ENCODE data around the gene NTM.

Gene NTM

GRCh38 chr11:131649856-131650255 lies 279.4 kb downstream of the NTM start:
- H3K9me3 Mint-ChIP-seq: no peaks in the 10 kb centered on the region
- H3K27ac Mint-ChIP-seq: no peak overlapping the region
- H3K4me3 Mint-ChIP-seq: no peak overlapping the region
- no peaks in the 10 kb centered on the region for H3K36me3 Mint-ChIP-seq
- no peaks in the 10 kb centered on the region for H3K4me1 Mint-ChIP-seq
- peaks cover 3% of the 10 kb centered on the region for H3K27me3 Mint-ChIP-seq

- H3K27ac Mint-ChIP-seq: no peak overlapping the region
- no peaks in the 10 kb centered on the region for H3K27me3 Mint-ChIP-seq
- no peaks in the 10 kb centered on the region for H3K36me3 Mint-ChIP-seq
- H3K4me1 Mint-ChIP-seq: no peaks in the 10 kb centered on the region
- no peak overlapping the region for H3K4me3 Mint-ChIP-seq
- no peaks in the 10 kb centered on the region for H3K9me3 Mint-ChIP-seq
Observed at GRCh38 chr11:131652231-131652630, 281.8 kb downstream of the NTM start.

GRCh38 chr11:131653260-131653659 lies 282.8 kb downstream of the NTM start:
- Mint-ChIP-seq H3K9me3 (no peaks in the 10 kb centered on the region), H3K4me1 (no peaks in the 10 kb centered on the region), H3K27ac (no peak overlapping the region), H3K36me3 (no peaks in the 10 kb centered on the region), H3K27me3 (no peaks in the 10 kb centered on the region), H3K4me3 (no peak overlapping the region)

- Mint-ChIP-seq H3K27me3 (peaks cover 1% of the 10 kb centered on the region), H3K9me3 (no peaks in the 10 kb centered on the region), H3K27ac (no peak overlapping the region), H3K4me3 (no peak overlapping the region), H3K4me1 (no peaks in the 10 kb centered on the region), H3K36me3 (no peaks in the 10 kb centered on the region)
Observed at GRCh38 chr11:131654849-131655248, 284.4 kb downstream of the NTM start.

GRCh38 chr11:131656179-131656838 lies 285.9 kb downstream of the NTM start:
- Mint-ChIP-seq H3K4me3 (no peak overlapping the region), H3K9me3 (no peaks in the 10 kb centered on the region), H3K27ac (no peak overlapping the region), H3K27me3 (peaks cover 2% of the 10 kb centered on the region), H3K4me1 (no peaks in the 10 kb centered on the region), H3K36me3 (no peaks in the 10 kb centered on the region)

- no peak overlapping the region for H3K27ac Mint-ChIP-seq
- no peaks in the 10 kb centered on the region for H3K9me3 Mint-ChIP-seq
- no peaks in the 10 kb centered on the region for H3K4me1 Mint-ChIP-seq
- H3K27me3 Mint-ChIP-seq: peaks cover 2% of the 10 kb centered on the region
- H3K36me3 Mint-ChIP-seq: no peaks in the 10 kb centered on the region
- no peak overlapping the region for H3K4me3 Mint-ChIP-seq
Observed at GRCh38 chr11:131656839-131657211, 286.4 kb downstream of the NTM start.

GRCh38 chr11:131658414-131658813 lies 288.0 kb downstream of the NTM start:
- Mint-ChIP-seq H3K4me1 (no peaks in the 10 kb centered on the region), H3K4me3 (no peak overlapping the region), H3K9me3 (no peaks in the 10 kb centered on the region), H3K27me3 (peaks cover 2% of the 10 kb centered on the region), H3K36me3 (no peaks in the 10 kb centered on the region), H3K27ac (no peak overlapping the region)

- Mint-ChIP-seq H3K27ac (no peak overlapping the region), H3K27me3 (peaks cover 2% of the 10 kb centered on the region), H3K4me3 (no peak overlapping the region), H3K9me3 (no peaks in the 10 kb centered on the region), H3K4me1 (no peaks in the 10 kb centered on the region), H3K36me3 (no peaks in the 10 kb centered on the region)
Observed at GRCh38 chr11:131658952-131659351, 288.5 kb downstream of the NTM start.

- Mint-ChIP-seq H3K27ac (no peak overlapping the region), H3K36me3 (no peaks in the 10 kb centered on the region), H3K4me3 (no peak overlapping the region), H3K4me1 (no peaks in the 10 kb centered on the region), H3K9me3 (no peaks in the 10 kb centered on the region), H3K27me3 (peaks cover 2% of the 10 kb centered on the region)
Observed at GRCh38 chr11:131659931-131660330, 289.5 kb downstream of the NTM start.

GRCh38 chr11:131661132-131661531 lies 290.7 kb downstream of the NTM start:
- no peaks in the 10 kb centered on the region for H3K9me3 Mint-ChIP-seq
- H3K4me3 Mint-ChIP-seq: no peak overlapping the region
- no peak overlapping the region for H3K27ac Mint-ChIP-seq
- H3K36me3 Mint-ChIP-seq: no peaks in the 10 kb centered on the region
- H3K27me3 Mint-ChIP-seq: peaks cover 2% of the 10 kb centered on the region
- H3K4me1 Mint-ChIP-seq: no peaks in the 10 kb centered on the region

GRCh38 chr11:131662317-131662972 lies 292.0 kb downstream of the NTM start:
- Mint-ChIP-seq H3K4me3 (no peak overlapping the region), H3K27me3 (peaks cover 2% of the 10 kb centered on the region), H3K36me3 (no peaks in the 10 kb centered on the region), H3K27ac (no peak overlapping the region), H3K4me1 (no peaks in the 10 kb centered on the region), H3K9me3 (no peaks in the 10 kb centered on the region)

- H3K9me3 Mint-ChIP-seq: no peaks in the 10 kb centered on the region
- H3K4me1 Mint-ChIP-seq: no peaks in the 10 kb centered on the region
- H3K27me3 Mint-ChIP-seq: peaks cover 2% of the 10 kb centered on the region
- no peaks in the 10 kb centered on the region for H3K36me3 Mint-ChIP-seq
- no peak overlapping the region for H3K4me3 Mint-ChIP-seq
- no peak overlapping the region for H3K27ac Mint-ChIP-seq
Observed at GRCh38 chr11:131662993-131663392, 292.6 kb downstream of the NTM start.

GRCh38 chr11:131663405-131664200 lies 293.2 kb downstream of the NTM start:
- H3K36me3 Mint-ChIP-seq: no peaks in the 10 kb centered on the region
- no peaks in the 10 kb centered on the region for H3K4me1 Mint-ChIP-seq
- no peak overlapping the region for H3K4me3 Mint-ChIP-seq
- no peak overlapping the region for H3K27ac Mint-ChIP-seq
- H3K9me3 Mint-ChIP-seq: no peaks in the 10 kb centered on the region
- peaks cover 2% of the 10 kb centered on the region for H3K27me3 Mint-ChIP-seq

GRCh38 chr11:131664293-131664692 lies 293.9 kb downstream of the NTM start:
- Mint-ChIP-seq H3K27ac (no peak overlapping the region), H3K36me3 (no peaks in the 10 kb centered on the region), H3K4me1 (peaks cover 3% of the 10 kb centered on the region), H3K9me3 (no peaks in the 10 kb centered on the region), H3K4me3 (no peak overlapping the region), H3K27me3 (peaks cover 1% of the 10 kb centered on the region)

GRCh38 chr11:131664816-131665215 lies 294.4 kb downstream of the NTM start:
- no peaks in the 10 kb centered on the region for H3K9me3 Mint-ChIP-seq
- no peak overlapping the region for H3K4me3 Mint-ChIP-seq
- no peaks in the 10 kb centered on the region for H3K36me3 Mint-ChIP-seq
- peaks cover 1% of the 10 kb centered on the region for H3K27me3 Mint-ChIP-seq
- peaks cover 3% of the 10 kb centered on the region for H3K4me1 Mint-ChIP-seq
- H3K27ac Mint-ChIP-seq: no peak overlapping the region

- Mint-ChIP-seq H3K36me3 (no peaks in the 10 kb centered on the region), H3K9me3 (no peaks in the 10 kb centered on the region), H3K27ac (no peak overlapping the region), H3K4me3 (no peak overlapping the region), H3K4me1 (peaks cover 3% of the 10 kb centered on the region), H3K27me3 (no peaks in the 10 kb centered on the region)
Observed at GRCh38 chr11:131665344-131665968, 295.0 kb downstream of the NTM start.
